Dedifferentiated amniotic fluid mesenchymal stem cell (primary cell): Measurements from ENCODE around the gene RPGR.

Experiments used
- DNase-seq: peaks from one replicate; pipeline ENCODE4 v3.0.0-alpha.2; 2016; ENCODE audit errors: extremely low spot score

The RPGR gene

DNA sequence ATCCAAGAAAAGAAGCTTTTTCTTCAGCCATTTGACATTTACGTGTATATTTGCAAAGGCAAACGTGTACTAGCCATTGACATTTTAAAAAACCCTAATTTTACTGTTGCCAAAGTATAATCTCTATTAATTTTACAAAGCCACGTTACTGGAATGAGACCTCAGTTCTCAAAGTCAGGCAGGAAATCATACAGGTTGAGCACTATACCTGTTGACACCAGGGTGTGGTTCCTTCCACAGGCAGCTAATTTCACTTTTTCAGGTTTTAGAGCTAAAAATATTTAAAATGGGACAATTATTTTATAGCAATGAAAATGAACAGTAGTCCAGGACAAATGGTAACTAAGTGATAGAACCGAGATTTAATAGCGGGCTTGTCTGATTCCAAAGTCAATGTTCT is 6.5 kb downstream of the RPGR start:
- no peak for DNase-seq

DNA sequence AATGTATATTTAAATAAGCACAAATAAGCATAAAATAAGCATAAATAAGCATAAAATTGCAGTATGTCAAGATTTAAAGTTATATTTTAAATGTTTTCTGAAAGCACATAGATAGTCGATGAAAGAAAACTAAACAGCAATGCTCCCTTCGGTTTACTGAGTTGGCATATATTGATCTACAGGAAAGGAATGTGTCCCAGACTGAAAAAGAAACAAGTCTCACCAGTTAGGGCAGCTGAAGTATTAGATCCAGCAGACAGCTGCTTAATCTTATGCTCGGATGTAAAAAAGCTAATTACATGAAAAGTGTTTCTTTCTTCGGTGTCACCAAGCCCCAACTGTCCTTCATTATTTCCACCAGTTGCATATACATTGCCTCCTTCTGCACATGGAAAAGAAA is 8.7 kb downstream of the RPGR start:
- DNase-seq, result no peak

DNA sequence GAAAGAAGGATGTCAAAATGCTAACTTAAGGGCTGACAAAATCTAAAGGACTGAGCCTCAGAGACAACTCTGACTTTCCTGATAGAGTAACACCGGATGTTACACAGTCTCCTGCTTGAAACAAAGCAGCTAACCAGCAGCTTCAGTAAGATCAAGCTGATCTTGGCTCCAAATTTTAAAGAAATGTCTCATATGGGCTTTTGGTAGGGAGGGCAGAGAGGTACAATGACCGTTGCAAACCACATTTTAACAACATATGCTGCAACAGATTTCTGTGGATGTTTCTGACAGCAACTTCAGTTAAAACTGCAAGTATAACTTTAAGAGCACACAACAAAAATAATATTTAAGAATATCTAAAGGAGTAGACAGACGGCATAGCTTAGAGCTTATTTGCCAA is 9.1 kb downstream of the RPGR start:
- no peak for DNase-seq

DNA sequence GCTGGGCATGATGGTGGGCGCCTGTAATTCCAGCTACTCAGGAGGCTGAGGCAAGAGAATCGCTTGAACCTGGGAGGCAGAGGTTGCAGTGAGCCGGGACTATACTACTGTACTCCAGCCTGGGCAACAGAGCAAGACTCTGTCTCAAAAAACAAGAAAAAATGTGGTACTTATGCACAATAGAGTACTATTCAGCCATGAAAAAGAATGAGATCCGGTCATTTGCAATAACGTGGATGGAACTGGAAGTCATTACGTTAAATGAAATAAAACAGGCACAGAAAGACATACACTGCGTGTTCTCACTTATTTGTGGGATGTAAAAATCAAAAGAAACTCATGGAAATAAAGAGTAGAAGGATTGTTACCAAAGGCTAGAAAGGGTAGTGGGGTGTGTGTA is 12.1 kb downstream of the RPGR start:
- DNase-seq, result no peak

DNA sequence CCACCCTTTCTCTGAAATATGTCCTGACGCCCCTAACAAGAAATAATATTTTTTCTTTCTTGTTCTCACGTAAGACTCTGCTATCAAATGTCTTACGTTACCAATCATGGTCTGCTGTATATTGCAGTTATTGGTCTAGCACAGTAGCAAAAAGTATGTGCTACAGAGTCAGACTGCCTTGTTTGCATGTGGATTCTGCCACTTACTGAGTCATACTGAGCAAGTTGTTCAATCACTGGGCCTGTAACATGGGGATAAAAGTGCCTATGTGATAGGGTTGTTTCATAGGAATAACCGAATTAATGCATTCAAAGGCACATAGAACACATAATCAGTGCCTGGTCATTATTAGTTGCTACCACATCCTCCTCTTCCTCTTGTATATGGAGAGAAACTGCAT is 14.1 kb downstream of the RPGR start:
- DNase-seq, result no peak

DNA sequence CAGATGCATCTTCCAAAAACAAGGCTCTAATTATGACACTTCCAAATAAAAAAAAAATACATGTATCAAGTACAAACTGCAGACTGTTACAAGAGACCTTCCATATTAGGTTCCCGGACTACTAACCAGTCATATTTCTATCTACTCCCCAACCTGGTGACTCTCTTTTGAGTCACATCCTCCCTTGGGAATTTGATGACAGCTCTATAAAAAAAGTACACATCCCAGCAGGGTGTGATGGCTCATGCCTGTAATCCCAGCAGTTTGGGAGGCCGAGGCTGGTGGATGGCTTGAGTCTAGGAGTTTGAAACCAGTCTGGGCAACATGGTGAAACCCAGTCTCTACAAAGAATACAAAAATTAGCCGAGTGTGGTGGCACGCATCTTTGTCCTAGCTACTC is 14.9 kb downstream of the RPGR start:
- no peak for DNase-seq

DNA sequence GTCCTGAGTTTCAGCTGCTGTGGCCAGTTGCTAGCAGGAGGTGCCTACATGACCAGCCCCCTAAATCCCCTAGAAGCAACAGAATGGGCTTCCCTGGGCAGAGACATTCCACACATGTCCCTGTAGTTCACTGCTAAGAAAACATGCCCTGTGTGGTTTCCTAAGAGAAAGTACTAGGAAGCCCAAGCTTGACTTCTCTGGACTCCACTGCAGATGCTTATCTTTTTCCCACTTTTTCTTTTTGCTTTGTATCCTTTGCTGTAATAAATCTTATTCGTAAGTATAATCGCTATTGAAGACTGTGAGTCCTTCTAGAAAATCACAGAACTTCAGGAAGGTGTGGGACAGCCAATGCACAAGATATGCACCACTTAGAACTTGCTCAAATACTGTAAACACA is 15.6 kb downstream of the RPGR start:
- DNase-seq, result no peak

DNA sequence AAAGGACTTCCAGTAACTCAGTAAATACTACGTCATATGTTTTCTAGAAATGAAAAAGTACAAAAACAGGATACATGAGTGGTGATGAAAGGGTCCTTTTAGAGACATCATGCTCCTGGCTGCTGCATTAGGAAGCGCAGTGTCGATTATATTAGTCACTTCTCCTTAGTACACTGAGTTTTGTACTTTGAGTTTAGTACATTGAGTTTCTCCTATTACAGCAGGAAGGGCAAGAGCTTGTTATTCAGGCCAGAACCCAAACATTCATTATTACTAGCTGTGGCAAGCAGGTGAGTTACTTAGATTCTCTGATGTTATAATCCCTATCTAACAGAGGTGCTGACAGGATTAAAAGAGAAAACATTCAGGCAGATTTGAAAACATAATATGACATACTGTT is 21.3 kb downstream of the RPGR start:
- DNase-seq, result no peak

DNA sequence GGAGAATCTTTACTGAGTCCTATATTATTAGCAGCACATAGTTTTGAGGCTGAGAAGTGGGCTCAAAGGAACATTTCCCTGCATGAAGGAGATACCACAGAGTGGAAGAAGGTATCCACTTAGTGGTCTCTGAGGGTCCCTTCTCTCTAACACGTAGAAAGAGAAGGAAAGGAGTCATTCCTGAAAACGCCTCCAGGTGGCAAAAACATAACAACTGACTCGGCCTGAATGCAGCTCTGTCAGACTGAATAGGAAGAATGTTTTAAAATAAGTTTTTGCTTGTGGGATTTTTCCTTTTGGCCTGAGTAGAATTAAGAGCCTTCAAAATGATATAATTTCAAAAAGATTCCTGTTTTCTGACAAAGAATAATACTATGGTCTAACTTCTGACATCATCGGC is 23.3 kb downstream of the RPGR start:
- DNase-seq, result no peak

DNA sequence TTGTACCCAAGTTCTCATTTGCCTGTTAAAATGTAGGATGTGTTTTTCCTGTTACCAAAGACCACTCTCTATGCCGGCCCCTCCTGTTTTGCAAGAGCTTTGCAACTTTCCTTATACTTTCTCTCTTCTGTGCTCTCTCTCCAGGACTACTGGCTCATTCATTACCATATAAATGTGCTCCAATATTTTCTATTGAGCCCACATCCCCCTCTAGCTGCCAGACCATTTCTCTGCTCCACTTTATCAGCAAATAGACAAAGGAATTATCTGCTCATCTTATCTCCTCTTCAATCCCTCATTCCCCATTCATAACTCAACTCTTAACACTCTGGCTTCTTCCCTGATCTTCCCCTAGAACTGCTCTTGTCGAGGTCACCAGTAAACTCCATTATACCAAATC is 33.6 kb downstream of the RPGR start:
- DNase-seq, result no peak

DNA sequence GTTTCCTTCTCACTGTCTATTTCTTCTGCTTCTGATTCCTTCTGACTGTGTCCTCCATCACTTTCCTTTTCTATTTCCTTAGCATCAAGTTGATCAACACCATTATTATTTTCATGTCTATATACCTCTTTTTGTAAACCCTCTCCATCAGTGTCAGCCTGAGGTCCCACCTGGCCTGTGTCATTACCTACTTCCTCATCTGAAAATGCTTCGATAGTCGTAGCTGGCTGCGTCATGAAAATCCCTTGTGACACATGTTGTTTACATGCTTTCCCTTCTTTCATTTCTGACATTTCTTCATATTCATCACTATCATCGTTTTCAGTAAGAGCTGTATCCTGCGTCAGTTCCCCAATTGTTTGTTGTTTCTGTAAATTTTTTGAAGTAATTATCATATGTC is 39.6 kb downstream of the RPGR start:
- DNase-seq, result no peak

DNA sequence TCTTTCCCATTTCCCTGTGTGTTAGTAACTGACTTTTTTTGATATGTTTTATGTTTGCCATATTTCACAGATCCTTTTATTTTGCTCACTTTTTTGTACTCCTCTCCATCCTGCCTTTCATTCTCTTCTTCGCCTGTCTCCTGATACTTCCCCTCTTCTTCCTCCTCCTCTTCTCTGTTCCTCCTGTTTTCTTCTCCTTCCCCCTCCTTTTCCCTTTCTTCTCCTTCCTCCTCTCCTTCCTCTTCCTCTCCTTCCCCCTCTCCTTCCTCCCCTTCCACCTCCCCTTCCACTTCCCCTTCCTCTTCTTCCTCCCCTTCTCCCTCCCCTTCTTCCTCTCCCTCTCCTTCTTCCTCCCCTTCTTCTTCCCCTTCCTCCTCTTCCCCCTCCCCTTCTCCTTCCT is 41.7 kb downstream of the RPGR start:
- DNase-seq, result no peak

DNA sequence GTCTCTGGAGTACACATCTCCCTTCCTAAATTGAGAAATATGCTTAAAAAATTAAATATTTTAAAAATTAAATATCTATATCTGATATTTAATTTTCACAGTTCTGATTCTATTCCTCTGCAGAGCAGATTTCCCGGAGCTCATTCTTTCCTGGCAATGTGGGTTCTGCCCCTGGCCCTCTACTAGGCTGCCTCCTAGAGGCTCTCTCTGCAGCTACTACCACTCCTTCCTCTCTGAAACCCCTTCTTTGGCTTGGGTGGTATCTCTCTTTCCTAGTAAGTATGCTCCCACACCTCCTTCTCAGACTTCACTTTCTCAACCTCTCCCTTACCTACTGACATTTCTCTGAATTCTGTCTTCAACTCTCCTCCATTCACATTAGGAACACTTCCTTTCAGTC is 45.3 kb downstream of the RPGR start:
- no peak for DNase-seq

DNA sequence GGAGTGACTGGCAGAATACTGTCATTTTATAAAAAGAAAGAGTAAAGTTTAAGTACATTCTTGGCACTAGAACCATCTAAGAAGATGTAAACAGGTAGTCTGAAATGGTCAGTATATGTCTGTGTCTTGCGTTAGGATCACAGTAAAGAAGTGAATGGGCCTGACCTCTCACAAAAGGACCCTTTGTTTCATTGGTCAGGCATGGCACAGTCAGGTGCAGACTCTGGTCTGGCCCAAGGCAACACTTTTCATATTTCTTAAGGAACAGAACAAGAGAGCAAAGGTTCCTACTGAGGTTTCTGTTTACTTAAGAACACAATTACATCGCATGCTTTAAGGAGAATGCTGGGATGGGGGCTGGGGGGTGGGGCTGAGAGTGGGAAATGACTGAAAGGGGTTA is 48.1 kb downstream of the RPGR start:
- no peak for DNase-seq

DNA sequence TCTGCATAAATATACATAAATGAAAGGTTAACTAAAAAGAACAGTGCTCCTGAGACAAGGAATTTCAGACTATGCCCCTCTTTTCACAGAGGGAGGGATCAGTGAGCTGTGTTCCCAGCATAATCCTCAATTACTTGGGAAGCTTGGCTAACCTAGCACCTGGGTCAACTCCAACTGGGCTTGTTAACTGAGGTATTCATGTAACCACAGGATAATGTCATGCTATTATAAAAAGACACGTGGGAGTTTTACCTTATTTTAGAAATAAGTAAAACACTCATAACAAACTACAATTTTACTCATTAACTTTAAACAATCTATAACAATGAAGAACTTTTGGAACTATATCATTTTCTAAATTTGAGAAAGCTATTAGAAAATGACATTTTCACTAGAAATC is 48.6 kb downstream of the RPGR start:
- DNase-seq, result no peak

DNA sequence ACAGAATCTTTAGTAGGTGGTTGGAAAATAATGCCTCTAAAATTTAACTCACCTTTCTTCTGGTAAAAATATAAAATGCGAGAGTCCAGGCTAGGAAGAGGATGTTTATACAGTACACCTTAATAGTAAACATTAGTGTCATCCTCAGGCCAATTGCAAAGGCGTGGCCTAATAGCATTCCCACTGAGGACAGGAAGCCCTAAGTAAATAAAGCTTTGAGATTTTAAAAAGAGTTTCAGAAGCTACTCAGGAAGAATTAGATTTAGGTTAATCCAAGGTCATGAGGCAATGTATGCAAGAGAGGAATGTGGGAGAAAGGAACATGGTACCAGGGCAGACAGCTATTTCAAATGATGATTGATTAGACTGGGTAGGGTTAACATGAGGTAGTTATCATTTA is 49.5 kb downstream of the RPGR start:
- no peak for DNase-seq

DNA sequence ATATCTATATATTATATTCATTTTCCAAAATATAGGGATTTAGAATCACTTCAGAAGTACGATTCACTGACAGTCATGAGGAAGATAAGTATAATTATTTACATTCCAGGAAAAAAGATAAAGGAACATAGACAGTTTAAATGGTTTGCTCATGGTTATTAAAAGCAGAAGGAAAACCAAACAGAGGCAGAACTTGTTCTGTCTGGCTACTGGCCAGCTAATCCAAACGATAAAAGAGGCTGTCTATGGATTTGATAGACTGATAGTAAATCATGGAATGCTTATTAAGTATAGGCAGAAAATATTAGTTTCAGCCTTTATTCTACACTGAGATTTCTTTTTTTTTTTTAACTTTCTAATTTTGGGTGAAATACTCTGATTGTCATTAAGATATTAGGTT is 50.2 kb downstream of the RPGR start:
- DNase-seq, result no peak

DNA sequence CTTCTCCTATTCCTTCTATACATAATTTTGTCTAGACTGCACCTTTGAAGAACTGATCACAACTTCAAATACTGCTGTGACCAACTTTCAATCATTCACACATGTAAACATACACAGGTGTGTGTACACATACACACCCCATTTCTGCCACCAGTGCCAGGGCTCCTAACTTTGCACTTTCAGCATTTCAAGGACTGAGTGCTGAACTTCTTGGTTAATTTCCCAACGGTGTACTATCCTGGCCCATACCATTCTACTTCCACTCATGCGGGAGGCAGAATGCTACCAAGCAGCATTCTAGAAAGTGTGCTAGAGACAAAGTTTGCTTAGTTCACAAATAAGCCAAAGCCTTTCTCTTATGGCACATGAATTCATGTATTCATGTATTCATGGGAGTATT is 51.2 kb downstream of the RPGR start:
- DNase-seq, result no peak

DNA sequence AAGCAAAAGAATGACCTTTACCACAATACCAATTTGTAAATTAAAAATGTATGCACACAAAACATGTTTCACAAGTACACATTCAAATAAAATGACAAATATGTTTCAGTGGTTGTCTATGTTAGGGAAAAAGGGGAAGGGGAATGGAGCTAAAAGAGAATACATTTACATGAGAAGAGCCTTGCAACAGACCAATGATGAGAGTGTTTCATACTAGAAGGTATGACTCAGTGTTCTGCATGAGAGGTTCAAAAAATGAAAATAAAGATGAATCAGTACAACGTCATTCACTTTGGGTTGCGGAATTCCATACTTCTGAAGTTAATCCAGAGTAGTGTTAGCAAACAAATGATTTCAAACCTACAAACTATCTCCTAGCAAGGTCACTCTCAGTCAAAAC is 51.7 kb downstream of the RPGR start:
- peak; percentile 76 for DNase-seq

DNA sequence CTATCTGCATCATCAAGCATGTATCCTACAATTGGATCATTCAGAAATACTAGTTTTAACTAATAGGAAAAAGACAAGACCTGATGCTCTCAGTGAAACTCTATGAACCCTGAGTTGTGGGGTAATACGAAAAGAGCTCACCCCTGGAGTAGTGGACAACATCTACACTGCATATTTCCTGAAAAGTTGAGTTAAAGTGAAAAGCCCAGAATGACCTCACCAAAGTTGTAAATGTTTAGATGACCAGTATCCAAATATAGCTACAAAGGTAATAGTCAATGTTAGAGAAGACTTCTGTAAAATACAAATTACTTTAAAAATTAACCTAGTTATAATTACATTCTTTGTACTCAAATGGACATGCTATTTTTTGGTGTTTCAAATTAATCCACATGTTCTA is 53.9 kb downstream of the RPGR start:
- DNase-seq, result no peak

DNA sequence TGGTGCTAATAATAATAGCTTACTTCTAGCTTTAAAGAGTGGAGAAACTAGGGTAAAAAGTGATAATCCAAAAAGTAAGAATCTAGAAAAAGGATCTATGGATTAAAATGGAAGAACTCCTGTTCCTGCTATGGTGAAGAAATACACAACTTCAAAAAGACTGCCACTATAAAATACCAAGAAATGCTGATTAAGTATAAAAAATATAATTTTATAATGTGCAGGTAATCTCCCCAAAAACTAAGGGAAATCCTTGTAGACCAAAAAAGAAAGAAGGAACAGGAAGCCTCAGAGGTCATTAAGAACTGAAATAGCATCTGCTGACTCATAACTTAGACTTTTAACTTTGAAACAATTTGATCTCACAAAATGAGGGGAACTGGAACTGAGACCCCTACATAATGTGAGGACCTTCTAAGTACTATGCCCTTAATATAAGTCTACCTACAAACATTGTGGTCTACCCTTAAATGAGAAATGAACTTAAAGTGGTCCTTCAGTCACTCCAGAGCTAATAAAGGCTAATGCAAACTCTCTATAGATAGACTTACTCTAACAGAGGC is 56.1 kb downstream of the RPGR start:
- DNase-seq, result no peak

DNA sequence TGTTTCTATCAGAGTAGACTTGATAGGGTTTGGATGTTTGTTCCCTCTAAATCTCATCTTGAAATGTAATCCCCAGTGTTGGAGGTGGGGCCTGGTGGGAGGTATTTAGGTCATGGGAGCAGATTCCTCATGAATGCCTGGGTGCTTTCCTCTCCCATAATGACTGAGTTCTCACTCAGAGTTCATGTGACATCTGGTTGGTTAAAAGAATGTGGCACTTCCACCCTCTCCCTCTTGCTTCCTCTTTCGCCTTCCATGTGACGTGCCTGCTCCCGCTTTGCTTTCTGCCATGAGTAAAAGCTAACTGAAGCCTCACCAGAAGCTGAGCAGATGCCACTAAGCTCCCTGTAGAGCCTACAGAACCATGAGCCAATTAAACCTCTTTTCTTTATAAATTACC is 59.3 kb downstream of the RPGR start:
- no peak for DNase-seq

DNA sequence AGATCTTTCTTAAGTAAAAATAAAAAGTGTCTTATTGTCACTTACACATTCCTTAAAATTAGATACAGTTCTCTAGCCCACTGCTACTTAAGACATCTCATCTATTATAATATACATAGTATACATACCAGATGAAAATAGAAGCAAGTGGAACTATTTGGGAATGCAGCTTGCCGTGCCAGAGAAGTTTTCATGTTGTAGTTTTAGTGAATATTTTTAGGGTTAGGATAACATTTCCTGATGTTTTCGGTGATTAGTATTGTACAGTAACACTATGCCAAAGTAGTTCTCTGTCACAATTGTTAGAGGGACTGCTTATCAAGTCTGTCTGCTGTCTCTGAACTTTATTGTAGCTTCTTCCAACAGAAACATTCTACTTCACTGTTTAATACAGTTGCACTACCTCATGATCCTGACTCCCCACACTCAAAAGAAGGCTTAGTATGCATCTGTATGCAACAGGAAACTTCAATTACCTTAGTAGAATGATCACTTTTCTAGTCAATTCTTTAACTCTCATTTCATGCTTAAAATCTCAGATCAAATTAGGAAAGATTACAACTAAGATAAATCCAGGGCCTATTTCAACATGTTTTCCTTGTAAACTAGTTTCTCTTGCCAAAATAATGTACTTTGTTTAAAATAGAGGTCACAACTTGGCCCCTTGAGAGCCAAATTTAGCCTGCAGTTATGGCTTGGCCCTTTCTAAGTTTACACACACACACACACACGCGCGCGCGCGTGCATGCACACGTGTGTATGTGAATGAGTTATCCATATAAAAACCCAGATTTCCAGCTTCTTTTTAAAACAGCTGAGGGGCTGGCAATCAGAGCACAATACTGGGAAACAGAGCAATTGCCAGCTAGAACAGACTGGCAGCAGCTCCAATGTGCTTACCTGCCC is 64.3 kb downstream of the RPGR start:
- DNase-seq, result peak; percentile 50

DNA sequence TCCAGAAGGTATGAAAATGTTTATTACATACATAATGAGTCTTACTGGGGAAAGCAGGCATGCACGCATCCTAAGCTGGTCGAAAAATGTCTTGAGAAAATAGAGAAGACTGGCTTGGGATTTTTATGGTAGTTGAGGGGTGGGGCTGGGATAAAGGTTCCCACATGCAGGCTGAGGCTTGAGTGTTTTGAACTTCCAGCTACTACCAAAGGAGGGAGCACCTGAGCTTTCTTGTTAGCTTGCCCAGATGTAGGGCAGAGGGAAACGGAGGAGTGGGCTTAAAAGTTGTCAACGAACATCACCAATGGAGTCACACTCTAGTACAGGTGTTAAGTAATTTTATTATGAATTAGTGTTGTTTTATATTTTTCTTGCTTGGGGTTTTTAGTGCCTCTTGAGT is 67.1 kb downstream of the RPGR start:
- DNase-seq, result no peak
